Pons (tissue), 1 donor: ENCODE results near the gene PLAAT3.
"Not testable (repeated sequence)": the region's sequence is repeated elsewhere in the genome, so short reads cannot be mapped to it uniquely, and the experiment has no call there.

Experiments used
- DNase-seq: peaks from one replicate; pipeline ENCODE4 v3.0.0-alpha.2; 2016; ENCODE audit warnings: low spot score

Gene PLAAT3

DNA sequence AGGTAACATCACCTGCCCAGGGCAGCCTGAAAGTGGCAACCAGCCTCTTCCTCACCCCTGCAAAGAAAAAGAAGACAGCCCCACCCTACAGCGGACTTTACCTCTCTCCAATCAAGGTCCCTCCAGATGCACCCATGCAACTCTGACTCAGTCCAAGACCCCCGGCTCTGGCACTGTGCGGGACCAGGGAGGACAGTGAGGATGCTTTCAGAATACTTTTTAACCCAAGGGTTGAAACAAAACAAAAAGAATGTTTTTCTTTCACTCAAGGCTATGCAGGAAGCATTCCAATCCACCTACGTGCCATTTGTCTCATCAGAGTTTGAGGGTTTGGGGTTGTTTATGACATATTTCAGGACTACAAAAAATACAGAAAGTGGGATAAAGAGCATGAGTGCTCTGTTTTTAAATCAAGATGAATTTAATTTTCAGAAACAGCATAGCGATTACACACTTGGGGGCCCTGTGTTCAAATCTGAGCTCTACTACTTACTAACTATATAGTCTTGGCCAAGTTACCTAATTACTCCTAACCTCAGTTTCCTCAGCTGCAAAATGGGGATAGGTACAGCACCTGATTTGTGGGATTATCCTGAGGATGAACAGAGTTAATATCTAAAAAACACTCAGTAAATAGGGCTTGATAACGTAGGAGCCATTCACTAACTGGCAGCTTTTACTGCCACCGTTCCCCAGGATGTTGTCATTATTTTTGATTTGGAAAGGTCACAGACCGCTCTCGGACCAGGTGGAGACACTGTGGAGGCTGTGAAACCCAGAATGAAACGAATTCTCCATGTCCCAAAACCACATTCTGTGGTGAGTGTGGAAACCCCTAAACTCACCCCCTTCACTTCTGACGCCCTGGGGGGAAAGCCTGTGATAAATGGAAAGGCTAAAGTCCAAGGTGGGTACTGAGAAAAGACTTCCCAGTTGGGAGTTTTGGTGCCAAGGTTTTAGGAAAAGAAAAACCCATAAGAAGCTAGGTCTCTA, 5.6 kb downstream of the PLAAT3 start:
- no peak for DNase-seq

DNA sequence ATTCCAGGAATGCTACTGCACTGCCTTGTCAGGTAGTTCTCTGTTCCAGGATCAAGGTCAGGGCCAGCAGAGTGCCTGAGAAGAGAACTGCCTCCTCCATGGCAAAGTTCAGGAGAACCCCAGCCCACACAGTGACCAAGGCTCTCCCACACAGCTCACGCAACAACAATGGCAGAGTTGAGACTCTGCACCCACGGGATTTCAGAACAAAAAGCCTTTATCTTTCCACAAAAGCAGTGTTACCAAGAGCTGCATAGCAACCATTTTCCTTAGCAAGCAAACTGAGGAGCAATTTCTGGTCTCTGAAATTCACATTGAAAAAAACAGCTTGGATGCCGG, 11.1 kb downstream of the PLAAT3 start:
- peak; percentile 98 for DNase-seq

GRCh38 chr11:63602290-63603179, 11.7 kb downstream of the PLAAT3 start:
- peak; percentile 53 for DNase-seq

DNA sequence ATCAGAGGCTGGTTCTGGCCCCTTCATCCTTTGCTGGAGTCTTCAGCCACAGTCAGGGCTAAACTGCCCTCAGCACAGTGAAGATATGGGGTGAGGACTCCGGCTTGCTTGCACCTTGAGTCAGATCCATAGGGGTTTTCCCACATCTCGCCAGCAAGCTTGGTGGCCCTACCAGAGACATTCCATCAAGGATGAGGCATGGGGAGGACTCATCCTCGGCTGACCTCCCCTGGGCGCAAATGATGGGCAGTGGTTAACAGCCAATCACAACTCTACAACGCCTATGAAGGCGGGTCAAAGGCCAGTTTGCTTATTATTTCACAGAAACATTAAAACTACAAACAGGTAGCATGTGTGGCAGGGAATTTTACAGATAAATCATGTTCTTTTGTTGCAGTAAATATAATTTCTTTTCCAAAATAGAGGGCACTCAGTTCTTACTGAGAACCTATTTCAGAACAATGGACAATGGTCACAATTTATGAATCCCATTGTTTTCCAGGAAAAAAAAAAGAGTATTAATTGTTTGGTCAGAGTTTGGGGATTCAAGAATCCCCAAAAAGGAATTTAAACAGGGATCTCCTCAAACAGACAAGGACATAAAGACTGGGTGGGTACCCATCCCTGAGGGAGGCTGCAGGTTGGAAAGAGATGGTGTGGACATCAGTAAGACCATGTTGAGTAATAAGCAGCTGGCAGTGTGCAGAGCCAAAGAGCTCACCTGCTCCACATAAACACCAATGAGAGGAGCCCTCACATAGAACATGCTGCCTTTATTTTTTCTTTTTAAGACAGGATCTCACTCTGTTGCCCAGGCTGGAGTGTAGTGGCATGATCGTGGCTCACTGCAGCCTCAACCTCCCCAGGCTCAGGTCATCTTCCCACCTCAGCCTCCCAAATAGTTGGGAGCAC, 14.8 kb downstream of the PLAAT3 start:
- peak; percentile 84 for DNase-seq

DNA sequence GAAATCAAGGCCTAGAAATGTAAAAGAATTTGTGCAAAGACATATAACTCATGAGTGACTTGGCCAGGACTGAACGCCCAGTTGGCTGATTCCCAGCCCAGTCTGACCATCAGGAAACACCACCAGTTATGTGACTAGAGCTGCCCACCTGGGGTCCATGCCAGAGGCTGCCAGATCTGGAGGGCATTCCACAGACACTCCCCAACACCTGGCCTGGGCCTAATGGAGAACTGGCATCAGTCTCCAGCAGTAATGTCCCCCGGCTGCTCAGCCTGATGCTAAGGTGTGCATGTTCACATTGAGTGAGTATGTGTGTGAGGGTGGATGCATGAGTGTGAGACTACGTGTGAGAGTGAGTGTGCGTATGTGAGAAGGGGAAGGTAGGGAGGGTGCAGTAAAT, 15.7 kb downstream of the PLAAT3 start:
- DNase-seq: no peak

- peak; percentile 44 for DNase-seq
Measured at GRCh38 chr11:63595296-63595695, 18.9 kb downstream of the PLAAT3 start.

- DNase-seq: peak; percentile 77
Measured at GRCh38 chr11:63592975-63593395, 21.2 kb downstream of the PLAAT3 start.

DNA sequence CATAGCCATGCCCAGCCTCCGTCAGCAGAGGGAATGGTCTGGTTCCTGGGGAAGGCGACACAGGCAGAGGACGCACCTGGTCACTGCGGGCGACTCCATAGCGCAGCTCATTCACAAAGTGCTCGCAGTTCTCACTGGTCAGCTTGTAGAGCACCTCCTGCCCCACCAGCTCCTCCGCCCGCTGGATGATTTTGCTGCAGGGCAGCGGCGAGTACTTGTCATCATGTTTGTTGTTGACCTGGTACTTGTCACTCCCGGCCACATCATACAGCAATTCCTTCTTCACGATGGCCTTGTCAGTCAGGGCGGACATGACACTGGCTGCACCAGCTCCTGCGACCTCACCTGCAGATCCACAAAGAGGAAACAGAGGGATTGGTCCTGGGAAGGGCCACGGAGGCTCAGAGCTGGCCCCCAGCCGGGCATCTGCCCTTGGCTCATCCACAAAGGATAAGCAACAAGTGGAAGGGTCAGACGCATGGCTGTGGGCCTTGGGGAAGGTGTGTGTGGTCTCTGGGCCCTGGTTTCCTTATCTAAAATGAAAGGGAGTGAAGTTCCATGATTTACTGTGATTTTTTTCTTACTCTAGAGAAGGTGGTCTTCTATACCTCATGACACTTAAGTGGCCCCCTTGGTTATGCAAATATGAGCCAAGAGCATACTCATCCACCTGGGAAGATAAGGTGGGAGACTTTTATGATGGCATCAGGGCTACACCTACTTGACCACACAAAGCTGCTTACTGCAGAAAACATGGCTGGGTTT, 24.0 kb downstream of the PLAAT3 start:
- DNase-seq: no peak

DNA sequence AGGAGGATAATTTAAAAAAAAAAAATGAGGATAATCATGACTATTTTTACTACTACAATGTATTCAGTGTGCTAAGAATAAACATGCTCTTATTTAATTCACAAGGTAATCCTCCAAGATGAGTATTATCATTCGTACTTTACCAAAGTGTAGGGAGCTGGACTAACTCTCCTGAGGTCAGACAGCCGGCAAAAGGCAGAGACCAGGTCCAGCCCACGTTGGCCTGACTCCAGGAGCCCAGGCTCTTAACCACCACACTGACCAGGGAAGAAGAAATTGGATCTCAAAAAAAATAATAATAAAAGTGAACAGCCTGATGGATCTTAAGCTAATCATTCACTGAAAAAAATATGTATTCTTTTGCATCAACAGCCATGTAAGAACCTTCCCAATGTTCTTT, 25.2 kb downstream of the PLAAT3 start:
- no peak for DNase-seq

DNA sequence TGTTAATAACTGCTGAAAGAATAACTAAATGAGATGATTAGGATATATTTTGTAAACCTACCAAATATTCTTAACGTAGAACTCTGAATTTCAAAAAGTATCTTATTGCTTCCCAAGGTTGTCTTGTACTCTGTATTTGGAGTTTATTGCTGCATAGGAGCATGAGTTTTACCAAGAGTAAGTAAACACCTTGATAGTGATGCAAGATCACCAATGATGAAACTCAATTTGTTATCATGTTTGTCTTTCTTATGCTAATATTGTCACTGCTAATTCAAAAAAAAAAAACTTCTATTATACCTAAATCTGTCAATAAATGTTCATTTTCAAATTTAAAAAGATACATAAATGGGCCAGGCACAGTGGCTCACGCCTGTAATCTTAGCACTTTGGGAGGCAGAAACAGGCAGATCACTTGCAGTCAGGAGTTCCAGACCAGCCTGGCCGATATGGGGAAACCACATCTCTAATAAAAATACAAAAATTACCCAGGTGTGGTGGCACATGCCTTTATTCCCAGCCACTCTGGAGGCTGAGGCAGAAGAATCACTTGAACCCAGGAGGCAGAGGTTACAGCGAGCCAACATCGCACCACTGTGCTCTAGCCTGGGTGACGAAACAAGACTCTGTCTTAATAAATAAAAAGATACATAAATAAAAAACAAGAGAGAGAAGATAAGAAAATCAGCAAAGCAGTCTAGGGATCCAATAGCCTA, 27.6 kb downstream of the PLAAT3 start:
- DNase-seq: no peak

- DNase-seq: peak; percentile 99
Measured at GRCh38 chr11:63583357-63583677, 30.9 kb downstream of the PLAAT3 start.

DNA sequence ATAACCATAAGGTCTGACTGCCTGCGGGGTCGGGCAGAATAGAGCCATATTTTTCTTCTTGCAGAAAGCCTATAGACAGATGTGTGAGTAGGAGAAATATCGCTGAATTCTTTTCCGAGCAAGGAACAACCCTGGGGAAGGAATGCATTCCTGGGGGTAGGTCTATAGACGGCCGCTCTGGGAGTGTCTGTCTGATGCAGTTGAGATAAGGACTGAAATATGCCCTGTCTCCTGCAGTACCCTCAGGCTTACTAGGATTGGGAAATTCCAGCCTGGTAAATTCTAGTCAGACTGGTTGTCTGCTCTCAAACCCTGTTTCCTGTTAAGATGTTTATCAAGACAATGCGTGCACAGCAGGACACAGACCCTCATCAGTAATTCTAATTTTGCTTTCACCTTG, 33.0 kb downstream of the PLAAT3 start:
- DNase-seq: not testable (repeated sequence)

- not testable (repeated sequence) for DNase-seq
Measured at GRCh38 chr11:63578882-63579281, 35.4 kb downstream of the PLAAT3 start.

DNA sequence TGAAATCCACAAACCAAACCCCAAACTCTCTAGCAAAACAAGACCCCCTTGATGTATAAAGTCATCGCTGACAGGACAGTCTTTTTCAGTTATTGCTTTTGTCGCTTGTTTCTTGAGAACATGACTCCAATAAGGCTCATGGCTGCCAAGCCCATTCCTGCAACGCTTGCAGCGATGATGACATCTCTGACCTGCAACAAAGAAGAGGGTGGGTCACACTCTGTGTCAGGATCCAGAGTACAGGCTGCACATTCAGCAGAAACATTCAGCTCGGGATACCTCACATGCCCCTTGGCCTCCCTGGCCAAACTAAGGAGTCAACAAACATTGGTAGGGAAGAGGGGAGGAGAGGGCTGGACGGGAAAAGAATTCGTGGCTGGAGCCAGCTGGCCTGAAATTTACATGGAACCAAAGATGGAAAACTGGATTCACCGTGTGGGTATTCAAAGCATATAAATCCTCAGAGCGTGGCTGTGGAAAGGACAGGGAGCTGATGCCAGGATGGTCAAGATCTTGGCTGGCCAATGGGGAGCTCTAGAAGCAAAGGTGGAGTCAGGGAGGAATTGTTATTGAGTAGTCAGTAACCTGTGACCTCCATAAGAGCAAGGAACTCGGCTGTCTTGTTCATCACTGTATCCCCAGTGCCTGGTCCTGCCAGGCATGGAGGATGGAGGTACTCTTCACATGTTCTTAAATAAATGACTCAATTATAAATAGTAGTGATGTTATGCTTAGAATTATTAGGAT, 39.2 kb downstream of the PLAAT3 start:
- DNase-seq: peak; percentile 53

GRCh38 chr11:63573881-63574855, 40.1 kb downstream of the PLAAT3 start:
- peak; percentile 81 for DNase-seq

DNA sequence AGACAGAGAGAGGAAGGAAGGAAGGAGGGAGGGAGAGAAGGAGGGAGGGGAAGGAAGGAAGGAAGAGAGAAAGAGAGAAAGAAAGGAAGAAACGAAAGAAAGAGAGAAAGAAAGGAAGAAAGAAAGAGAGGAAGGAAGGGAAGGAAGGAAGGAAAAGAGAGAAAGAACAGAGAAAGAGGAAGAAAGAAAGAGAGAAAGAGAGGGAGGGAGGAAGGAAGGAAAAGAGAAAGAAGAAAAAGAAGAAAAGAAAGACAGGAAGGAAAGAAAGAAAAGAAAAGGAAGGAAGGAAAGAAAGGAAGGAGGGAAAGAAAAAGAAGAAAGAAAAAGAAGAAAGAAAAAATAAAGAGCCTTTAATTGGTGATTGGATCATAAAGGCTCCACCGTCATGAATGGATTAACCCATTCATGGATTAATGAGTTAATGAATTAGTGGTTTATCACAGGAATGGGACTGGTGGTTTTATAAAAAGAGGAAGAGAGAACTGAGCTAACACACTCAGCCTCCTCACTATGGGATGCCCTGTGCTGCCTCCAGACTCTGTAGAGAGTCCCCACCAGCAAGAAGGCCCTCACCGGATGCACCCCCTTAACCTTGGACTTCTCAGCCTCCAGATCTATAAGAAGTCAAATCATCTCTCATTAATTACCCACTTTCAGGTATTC, 42.1 kb downstream of the PLAAT3 start:
- no peak for DNase-seq

- DNase-seq: no peak
Measured at GRCh38 chr11:63569570-63569969, 44.7 kb downstream of the PLAAT3 start.
